Mesendoderm (in vitro differentiated cells): ENCODE measurements around the gene CSPG5.

ENCODE experiments used
- DNase-seq: peaks from one replicate; pipeline ENCODE4 v3.0.0; 2013
- H2AK5ac ChIP-seq: 2 replicates; pipeline ENCODE4 v1.6.1; 2013; ENCODE audit warnings: low read length, inconsistent platforms
- H2BK120ac ChIP-seq: 2 replicates; pipeline ENCODE4 v1.6.1; 2013; ENCODE audit warnings: low read depth, mild to moderate bottlenecking, low read length, moderate library complexity, mixed read lengths
- H2BK15ac ChIP-seq: replicated peaks from 2 replicates; pipeline ENCODE4 v1.6.1; 2013; ENCODE audit warnings: low read depth, mild to moderate bottlenecking, moderate library complexity
- H2BK5ac ChIP-seq: 2 replicates; pipeline ENCODE4 v1.6.1; 2013; ENCODE audit warnings: low read length, inconsistent platforms
- H3K18ac ChIP-seq: 2 replicates; pipeline ENCODE4 v1.6.1; 2013; ENCODE audit warnings: mild to moderate bottlenecking, low read length, mixed read lengths
- H3K23ac ChIP-seq: one replicate; pipeline ENCODE4 v1.6.1; 2013; ENCODE audit warnings: low read length
- H3K27ac ChIP-seq: 2 replicates; pipeline ENCODE4 v1.5.1; 2013; ENCODE audit warnings: low read depth, mild to moderate bottlenecking, inconsistent platforms, low read length, moderate library complexity
- H3K27me3 ChIP-seq: 2 replicates; pipeline ENCODE4 v1.6.1; 2013; ENCODE audit warnings: low read length, control low read depth, mild to moderate bottlenecking, inconsistent platforms; ENCODE audit not compliant: insufficient read depth, poor library complexity
- H3K36me3 ChIP-seq: 2 replicates; pipeline ENCODE4 v1.6.1; 2013; ENCODE audit warnings: low read length, inconsistent platforms; ENCODE audit not compliant: control insufficient read depth, insufficient read depth
- H3K4ac ChIP-seq: one replicate; pipeline ENCODE4 v1.6.1; 2013; ENCODE audit warnings: low read depth, mild to moderate bottlenecking, low read length, moderate library complexity
- H3K4me1 ChIP-seq: 2 replicates; pipeline ENCODE4 v1.6.1; 2013; ENCODE audit warnings: low read depth, low read length, inconsistent platforms; ENCODE audit not compliant: control insufficient read depth
- H3K4me2 ChIP-seq: 2 replicates; pipeline ENCODE4 v1.6.1; 2013; ENCODE audit warnings: low read length
- H3K4me3 ChIP-seq: 2 replicates; pipeline ENCODE4 v1.5.1; 2013; ENCODE audit warnings: mild to moderate bottlenecking, low read length
- H3K56ac ChIP-seq: one replicate; pipeline ENCODE4 v1.6.1; 2013; ENCODE audit warnings: low read length
- H3K79me1 ChIP-seq: 2 replicates; pipeline ENCODE4 v1.6.1; 2013; ENCODE audit warnings: low read length, inconsistent platforms
- H3K79me2 ChIP-seq: 2 replicates; pipeline ENCODE4 v1.6.1; 2013; ENCODE audit warnings: mild to moderate bottlenecking, low read length; ENCODE audit not compliant: control insufficient read depth, insufficient read depth
- H3K9ac ChIP-seq: 2 replicates; pipeline ENCODE4 v1.6.1; 2013; ENCODE audit warnings: low read length, inconsistent platforms
- H4K5ac ChIP-seq: one replicate; pipeline ENCODE4 v1.6.1; 2013; ENCODE audit warnings: low read length
- H4K8ac ChIP-seq: one replicate; pipeline ENCODE4 v1.6.1; 2013; ENCODE audit warnings: low read depth, mild to moderate bottlenecking, control low read depth, low read length, moderate library complexity
- WGBS: extraction: QIAGEN DNeasy Blood & Tissue Kit; methylation state at CpG from one replicate; pipeline ENCODE4 v1.1.7; 2013; ENCODE audit warnings: low lambda C conversion rate, missing lambda C conversion rate; ENCODE audit not compliant: insufficient coverage; ENCODE audit errors: extremely low coverage; 5-methylcytosine and 5-hydroxymethylcytosine counted together

Gene CSPG5

DNA sequence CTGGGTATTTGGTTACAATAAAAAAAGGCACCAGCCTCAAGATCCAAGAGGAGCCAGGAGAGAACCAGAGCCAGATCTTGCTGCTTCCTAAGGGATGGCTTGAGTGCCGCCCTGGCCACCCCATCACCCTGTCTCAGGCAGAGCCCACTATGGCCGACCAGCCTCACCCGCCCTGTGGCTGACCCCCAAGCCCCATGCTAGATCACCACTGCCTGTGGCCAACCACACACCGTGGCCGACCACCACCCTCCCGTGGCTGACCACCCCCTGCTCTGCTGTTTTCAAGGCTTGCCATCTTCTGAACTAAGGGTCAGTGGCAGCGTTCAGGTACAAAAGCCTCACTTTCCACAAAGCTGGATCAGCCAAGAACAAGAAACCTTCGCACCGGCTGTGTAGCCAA is 12.0 kb downstream of the CSPG5 start:
- H3K18ac ChIP-seq, result no peak overlapping the region
- H3K4me1 ChIP-seq, result no peaks in the 10 kb centered on the region
- H3K9ac ChIP-seq, result no peak overlapping the region
- H3K4me2 ChIP-seq, result no peak overlapping the region
- no peak overlapping the region for H3K56ac ChIP-seq
- H3K79me2 ChIP-seq, result no peaks in the 10 kb centered on the region
- no peak overlapping the region for H2BK5ac ChIP-seq
- no peak overlapping the region for H4K8ac ChIP-seq
- no peak overlapping the region for H4K5ac ChIP-seq
- H3K36me3 ChIP-seq, result no peaks in the 10 kb centered on the region
- no CpG with 5 or more reads among the region's 9 CpGs for WGBS
- H2AK5ac ChIP-seq, result no peak overlapping the region
- H3K27me3 ChIP-seq, result no peaks in the 10 kb centered on the region
- H3K79me1 ChIP-seq, result no peaks in the 10 kb centered on the region
- no peak overlapping the region for H3K23ac ChIP-seq
- no peak for DNase-seq
- no peak overlapping the region for H2BK120ac ChIP-seq
- no peak overlapping the region for H3K27ac ChIP-seq
- no peak overlapping the region for H2BK15ac ChIP-seq
- no peak overlapping the region for H3K4me3 ChIP-seq
- no peak overlapping the region for H3K4ac ChIP-seq

DNA sequence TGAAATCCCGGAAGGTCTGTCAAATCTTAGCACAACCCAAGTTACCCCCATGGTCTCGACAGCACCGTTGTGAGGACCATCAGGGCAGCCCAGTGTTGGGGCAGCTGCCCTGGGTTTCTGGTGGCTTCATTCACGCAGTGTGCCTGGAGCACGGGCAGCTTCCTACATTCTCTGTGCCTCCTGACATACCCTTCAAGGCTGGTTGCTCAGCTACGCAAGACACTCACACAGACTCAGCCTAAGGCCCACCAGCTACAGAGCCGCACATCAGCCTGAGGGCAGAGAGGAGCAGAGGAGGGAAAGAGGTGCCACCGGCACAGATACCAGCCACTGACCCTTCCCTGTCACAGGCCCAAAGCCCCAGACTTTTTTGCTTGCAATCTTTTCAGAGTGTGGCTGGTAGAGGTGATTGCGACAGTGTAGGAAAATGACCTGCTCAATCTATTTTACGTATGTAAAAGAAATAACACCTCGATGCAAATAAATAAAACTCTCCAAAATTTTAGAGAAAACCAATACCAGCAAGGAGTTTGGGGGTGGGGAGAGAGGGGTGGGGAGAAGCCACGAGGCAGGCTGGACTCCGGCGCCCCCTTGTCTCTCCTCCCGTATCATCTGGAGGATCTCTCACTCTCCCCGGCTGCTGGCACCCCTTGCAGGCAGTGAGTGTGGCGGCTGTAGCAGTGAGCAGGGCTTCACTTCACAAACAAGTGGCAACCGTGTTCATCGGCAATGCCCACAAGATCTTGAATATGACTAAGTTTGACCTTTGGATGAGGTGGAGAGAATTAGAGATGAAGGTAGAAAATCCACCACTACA is 12.7 kb downstream of the CSPG5 start:
- Histone ChIP-seq H3K4ac (no peak overlapping the region), H3K56ac (no peak overlapping the region), H3K27me3 (no peaks in the 10 kb centered on the region), H3K9ac (no peak overlapping the region), H3K27ac (no peak overlapping the region), H3K79me1 (no peaks in the 10 kb centered on the region), H3K79me2 (no peaks in the 10 kb centered on the region), H4K5ac (no peak overlapping the region), H3K4me1 (no peaks in the 10 kb centered on the region), H3K23ac (no peak overlapping the region), H3K36me3 (no peaks in the 10 kb centered on the region), H3K18ac (no peak overlapping the region), H2BK5ac (no peak overlapping the region), H3K4me2 (no peak overlapping the region), H2AK5ac (no peak overlapping the region), H2BK15ac (no peak overlapping the region), H4K8ac (no peak overlapping the region), H3K4me3 (no peak overlapping the region), H2BK120ac (no peak overlapping the region)
- no peak for DNase-seq
- no CpG with 5 or more reads among the region's 19 CpGs for WGBS

DNA sequence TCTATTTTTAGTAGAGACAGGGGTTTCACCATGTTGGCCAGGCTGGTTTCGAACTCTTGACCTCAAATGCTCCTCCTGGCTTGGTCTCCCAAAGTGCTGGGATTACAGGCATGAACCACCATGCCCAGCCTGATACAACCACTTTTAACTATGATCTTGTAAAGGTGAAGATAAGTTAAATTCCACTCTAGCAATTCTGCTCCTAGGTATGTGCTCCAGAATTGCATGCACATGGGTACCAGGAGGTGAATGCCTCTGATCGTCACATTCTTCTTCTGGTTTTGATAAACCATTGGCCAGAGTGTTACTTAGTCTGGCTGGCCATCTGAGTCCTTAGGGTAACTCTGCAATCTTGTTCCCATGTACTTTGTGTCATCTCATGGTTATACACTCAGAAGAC is 22.3 kb downstream of the CSPG5 start:
- no peak overlapping the region for H3K4me3 ChIP-seq
- H2AK5ac ChIP-seq, result no peak overlapping the region
- H3K56ac ChIP-seq, result no peak overlapping the region
- DNase-seq, result no peak
- no peak overlapping the region for H3K23ac ChIP-seq
- no peaks in the 10 kb centered on the region for H3K4me1 ChIP-seq
- no peak overlapping the region for H4K8ac ChIP-seq
- H3K27me3 ChIP-seq, result no peaks in the 10 kb centered on the region
- no peaks in the 10 kb centered on the region for H3K79me1 ChIP-seq
- no CpG with 5 or more reads among the region's 2 CpGs for WGBS
- no peaks in the 10 kb centered on the region for H3K79me2 ChIP-seq
- no peak overlapping the region for H3K4ac ChIP-seq
- no peaks in the 10 kb centered on the region for H3K36me3 ChIP-seq
- no peak overlapping the region for H2BK15ac ChIP-seq
- no peak overlapping the region for H3K4me2 ChIP-seq
- no peak overlapping the region for H3K18ac ChIP-seq
- H4K5ac ChIP-seq, result no peak overlapping the region
- H2BK5ac ChIP-seq, result no peak overlapping the region
- H3K27ac ChIP-seq, result no peak overlapping the region
- no peak overlapping the region for H3K9ac ChIP-seq
- H2BK120ac ChIP-seq, result no peak overlapping the region

DNA sequence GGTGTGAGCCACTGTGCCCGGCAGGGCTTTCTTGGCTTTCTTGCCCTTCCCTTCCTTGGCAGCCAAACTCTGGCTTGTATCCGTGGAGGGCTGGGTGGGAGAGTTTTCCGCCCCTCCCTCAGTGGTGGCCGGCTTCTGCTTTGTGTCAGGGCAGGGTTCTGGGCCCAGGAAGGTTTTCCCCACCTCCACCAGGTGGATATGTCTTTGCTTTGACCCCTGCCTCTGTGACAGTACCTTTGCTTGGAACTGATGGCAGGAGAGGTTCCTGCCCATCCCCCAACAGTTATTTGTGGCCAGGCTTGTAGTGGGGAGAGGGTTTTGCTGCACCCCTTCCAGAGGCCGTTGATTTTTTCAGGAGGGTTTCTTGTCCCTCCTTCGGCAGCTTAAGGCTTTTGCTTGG is 24.3 kb downstream of the CSPG5 start:
- WGBS, result no CpG with 5 or more reads among the region's 6 CpGs

DNA sequence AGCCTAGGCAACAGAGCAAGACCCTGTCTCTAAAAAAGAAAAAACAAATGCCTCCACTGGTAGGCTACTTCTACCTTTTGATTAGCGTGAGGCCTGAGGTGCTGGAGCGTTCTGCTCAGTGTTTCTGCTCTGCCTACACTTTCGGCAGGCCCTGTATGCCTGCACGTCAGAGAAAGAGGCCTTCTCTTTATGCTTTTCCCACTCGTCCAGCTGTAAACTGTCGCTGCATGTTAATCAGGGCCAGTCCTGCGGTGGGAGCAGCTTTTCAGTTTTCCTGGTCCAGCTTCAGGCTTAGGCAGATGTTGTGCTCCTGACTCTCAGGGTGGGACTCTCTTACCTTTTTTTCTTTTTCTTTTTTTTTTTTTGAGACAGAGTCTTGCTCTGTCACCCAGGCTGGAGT is 25.3 kb downstream of the CSPG5 start:
- Histone ChIP-seq H3K9ac (no peak overlapping the region), H2BK5ac (no peak overlapping the region), H3K56ac (no peak overlapping the region), H3K4me2 (no peak overlapping the region), H3K27ac (no peak overlapping the region), H4K5ac (no peak overlapping the region), H3K79me1 (no peaks in the 10 kb centered on the region), H2BK15ac (no peak overlapping the region), H3K4me3 (no peak overlapping the region), H2AK5ac (no peak overlapping the region), H4K8ac (no peak overlapping the region), H3K79me2 (no peaks in the 10 kb centered on the region), H2BK120ac (no peak overlapping the region), H3K27me3 (no peaks in the 10 kb centered on the region), H3K4me1 (no peaks in the 10 kb centered on the region), H3K36me3 (no peaks in the 10 kb centered on the region), H3K18ac (no peak overlapping the region), H3K4ac (no peak overlapping the region), H3K23ac (no peak overlapping the region)
- DNase-seq, result no peak
- no CpG with 5 or more reads among the region's 7 CpGs for WGBS

More for the DNA sequence above, 24.3 kb downstream of the CSPG5 start:
- Histone ChIP-seq H3K4me2 (no peak overlapping the region), H4K5ac (no peak overlapping the region), H3K18ac (no peak overlapping the region), H3K9ac (no peak overlapping the region), H3K27ac (no peak overlapping the region), H3K56ac (no peak overlapping the region), H3K4me1 (no peaks in the 10 kb centered on the region), H3K4ac (no peak overlapping the region), H2AK5ac (no peak overlapping the region), H3K27me3 (no peaks in the 10 kb centered on the region), H3K23ac (no peak overlapping the region), H3K79me2 (no peaks in the 10 kb centered on the region), H4K8ac (no peak overlapping the region), H2BK120ac (no peak overlapping the region), H3K79me1 (no peaks in the 10 kb centered on the region), H3K4me3 (no peak overlapping the region), H2BK5ac (no peak overlapping the region), H3K36me3 (no peaks in the 10 kb centered on the region), H2BK15ac (no peak overlapping the region)
- no peak for DNase-seq
